ENCODE results near the gene SBF2.
"Not testable (repeated sequence)": the region's sequence is repeated elsewhere in the genome, so short reads cannot be mapped to it uniquely, and the experiment has no call there.

SBF2 gene

GRCh38 chr11:10066441-10066840 lies 227.6 kb downstream of the SBF2 start:
- DNase-seq (ENCODE audit: low read depth): no peak

- DNase-seq (ENCODE audit: low read depth): no peak
These were observed 229.2 kb downstream of the SBF2 start for GRCh38 chr11:10064828-10065227.

- no peak for DNase-seq (ENCODE audit: low read depth)
These were observed 235.7 kb downstream of the SBF2 start for GRCh38 chr11:10058356-10058755.

GRCh38 chr11:10051868-10052586 lies 242.0 kb downstream of the SBF2 start:
- no peak for DNase-seq (ENCODE audit: low read depth)

- no peak for DNase-seq (ENCODE audit: low read depth)
These were observed 243.5 kb downstream of the SBF2 start for GRCh38 chr11:10050561-10050960.

GRCh38 chr11:10049756-10050155 lies 244.3 kb downstream of the SBF2 start:
- DNase-seq (ENCODE audit: low read depth): no peak

GRCh38 chr11:10048350-10048749 lies 245.7 kb downstream of the SBF2 start:
- DNase-seq (ENCODE audit: low read depth): no peak

GRCh38 chr11:10044618-10045017 lies 249.4 kb downstream of the SBF2 start:
- DNase-seq (ENCODE audit: low read depth): no peak

GRCh38 chr11:10042699-10043098 lies 251.3 kb downstream of the SBF2 start:
- no peak for DNase-seq (ENCODE audit: low read depth)

GRCh38 chr11:10041748-10042446 lies 252.1 kb downstream of the SBF2 start:
- no peak for DNase-seq (ENCODE audit: low read depth)

GRCh38 chr11:10041332-10041731 lies 252.7 kb downstream of the SBF2 start:
- no peak for DNase-seq (ENCODE audit: low read depth)

GRCh38 chr11:10038521-10039302 lies 255.3 kb downstream of the SBF2 start:
- no peak for DNase-seq (ENCODE audit: low read depth)

GRCh38 chr11:10035932-10036331 lies 258.1 kb downstream of the SBF2 start:
- DNase-seq (ENCODE audit: low read depth): not testable (repeated sequence)

GRCh38 chr11:10032935-10033334 lies 261.1 kb downstream of the SBF2 start:
- DNase-seq (ENCODE audit: low read depth): no peak

GRCh38 chr11:10030122-10030490 lies 263.9 kb downstream of the SBF2 start:
- no peak for DNase-seq (ENCODE audit: low read depth)

- DNase-seq (ENCODE audit: low read depth): no peak
These were observed 264.5 kb downstream of the SBF2 start for GRCh38 chr11:10029386-10030121.

- no peak for DNase-seq (ENCODE audit: low read depth)
These were observed 267.5 kb downstream of the SBF2 start for GRCh38 chr11:10026514-10026913.

GRCh38 chr11:10023212-10023611 lies 270.8 kb downstream of the SBF2 start:
- no peak for DNase-seq (ENCODE audit: low read depth)

- no peak for DNase-seq (ENCODE audit: low read depth)
These were observed 271.3 kb downstream of the SBF2 start for GRCh38 chr11:10022764-10023163.

- DNase-seq (ENCODE audit: low read depth): no peak
These were observed 272.5 kb downstream of the SBF2 start for GRCh38 chr11:10021563-10021962.

GRCh38 chr11:10019906-10020682 lies 273.9 kb downstream of the SBF2 start:
- no peak for DNase-seq (ENCODE audit: low read depth)
